PFSK-1 (cell line): ENCODE measurements around the gene KIF3A.

Experiments
- FOXP2 ChIP-seq: optimal IDR thresholded peaks from 2 replicates; pipeline ENCODE3; 2011; ENCODE audit warnings: borderline replicate concordance, control low read depth, inconsistent platforms; ENCODE audit not compliant: insufficient read depth; ENCODE audit errors: extremely low read length, extremely low read depth
- POLR2AphosphoS5 ChIP-seq: IDR thresholded peaks from 2 replicates; pipeline ENCODE4 v1.6.1; 2012; ENCODE audit warnings: low read depth, mild to moderate bottlenecking, control low read depth, low read length, moderate library complexity
- REST ChIP-seq, 2 experiments: IDR thresholded peaks; 2 replicates each; pipeline versions ENCODE4 v1.6.1 to v1.8.0; 2011 to 2012; ENCODE audit warnings: low read depth in 2 of 2, low read length in 2 of 2, control low read depth in 1 of 2, inconsistent platforms in 1 of 2, mild to moderate bottlenecking in 1 of 2, moderate library complexity in 1 of 2; ENCODE audit not compliant: insufficient read depth in 1 of 2
- SIN3A ChIP-seq: IDR thresholded peaks from 2 replicates; pipeline ENCODE4 v1.6.1; 2012; ENCODE audit warnings: mild to moderate bottlenecking, low read length, moderate library complexity, borderline replicate concordance; ENCODE audit not compliant: insufficient read depth
- TAF1 ChIP-seq: IDR thresholded peaks from 2 replicates; pipeline ENCODE4 v1.6.1; 2012; ENCODE audit warnings: low read length, control low read depth, borderline replicate concordance; ENCODE audit not compliant: insufficient read depth

- no peak for TF ChIP-seq REST (IDR thresholded peaks at IDR 0.05; ENCODE audit: insufficient read depth in 1 of 2, low read depth in 2 of 2, low read length in 2 of 2)
- no peak for TF ChIP-seq SIN3A
- no peak for TF ChIP-seq POLR2AphosphoS5
- no peak for TF ChIP-seq FOXP2
- TF ChIP-seq TAF1, result no peak
These were observed 66.3 kb downstream of the KIF3A start for GRCh38 chr5:132671000-132671399.
